ENCODE data around the gene KCNG4. TPM values are rescaled to one million over a fixed set of nuclear protein-coding genes. Genes with fewer than 3 reads are reported as not detected.
"Not testable (repeated sequence)": the region's sequence is repeated elsewhere in the genome, so short reads cannot be mapped to it uniquely, and the experiment has no call there.

The KCNG4 gene
- total RNA-seq, 1 experiment from 2014 or later = not detected

GRCh38 chr16:84218176-84218823 is 21.5 kb downstream of the KCNG4 start:
- no peak for DNase-seq (ENCODE audit: low read depth, low spot score)
- ChIA-PET RAD21 (ENCODE audit: low non-redundant PET in 1 of 2, low total read pairs in 2 of 2, uncharacterized antibody in 2 of 2, unreplicated experiment in 2 of 2) (no interaction called here), POLR2A (no interaction called here), CTCF (no interaction called here)
- no peak for ATAC-seq
- no TSS peak for BruUV-seq (replicated peaks)
- H2AFZ ChIP-seq (ENCODE audit: low read depth, low read length, poor library complexity, severe bottlenecking) = no peak overlapping the region
- H3K9ac ChIP-seq (ENCODE audit: low read length) = no peak overlapping the region
- H3K27me3 ChIP-seq (ENCODE audit: insufficient read depth, low read length) = no peaks in the 10 kb centered on the region
- no peak overlapping the region for H3K4me2 ChIP-seq (ENCODE audit: low read length)
- peaks cover 1 to 6% of the 10 kb centered on the region in 2 experiments; a peak in 3 of 4 replicates for H3K4me1 ChIP-seq (ENCODE audit: control insufficient read depth in 1 of 2, insufficient read depth in 2 of 2, low read length in 2 of 2)
- H3K9me3 ChIP-seq (ENCODE audit: control insufficient read depth in 1 of 2, insufficient read depth in 1 of 2, low read depth in 1 of 2, low read length in 2 of 2) = no peaks in the 10 kb centered on the region
- H3K79me2 ChIP-seq (ENCODE audit: insufficient read depth, low read length) = no peaks in the 10 kb centered on the region
- TF ChIP-seq SP1 (IDR thresholded peaks at IDR 0.05; ENCODE audit: low read depth) (no peak), EZH2phosphoT487 (IDR thresholded peaks at IDR 0.05; ENCODE audit: borderline replicate concordance) (no peak), ZNF274 (IDR thresholded peaks at IDR 0.05; ENCODE audit: low read depth, low read length) (no peak), JUND (IDR thresholded peaks at IDR 0.05) (no peak), YY1 (IDR thresholded peaks at IDR 0.05; ENCODE audit: extremely low read depth, insufficient replicate concordance, low read depth, low read length) (no peak)
- TF ChIP-seq, protein P1, sequence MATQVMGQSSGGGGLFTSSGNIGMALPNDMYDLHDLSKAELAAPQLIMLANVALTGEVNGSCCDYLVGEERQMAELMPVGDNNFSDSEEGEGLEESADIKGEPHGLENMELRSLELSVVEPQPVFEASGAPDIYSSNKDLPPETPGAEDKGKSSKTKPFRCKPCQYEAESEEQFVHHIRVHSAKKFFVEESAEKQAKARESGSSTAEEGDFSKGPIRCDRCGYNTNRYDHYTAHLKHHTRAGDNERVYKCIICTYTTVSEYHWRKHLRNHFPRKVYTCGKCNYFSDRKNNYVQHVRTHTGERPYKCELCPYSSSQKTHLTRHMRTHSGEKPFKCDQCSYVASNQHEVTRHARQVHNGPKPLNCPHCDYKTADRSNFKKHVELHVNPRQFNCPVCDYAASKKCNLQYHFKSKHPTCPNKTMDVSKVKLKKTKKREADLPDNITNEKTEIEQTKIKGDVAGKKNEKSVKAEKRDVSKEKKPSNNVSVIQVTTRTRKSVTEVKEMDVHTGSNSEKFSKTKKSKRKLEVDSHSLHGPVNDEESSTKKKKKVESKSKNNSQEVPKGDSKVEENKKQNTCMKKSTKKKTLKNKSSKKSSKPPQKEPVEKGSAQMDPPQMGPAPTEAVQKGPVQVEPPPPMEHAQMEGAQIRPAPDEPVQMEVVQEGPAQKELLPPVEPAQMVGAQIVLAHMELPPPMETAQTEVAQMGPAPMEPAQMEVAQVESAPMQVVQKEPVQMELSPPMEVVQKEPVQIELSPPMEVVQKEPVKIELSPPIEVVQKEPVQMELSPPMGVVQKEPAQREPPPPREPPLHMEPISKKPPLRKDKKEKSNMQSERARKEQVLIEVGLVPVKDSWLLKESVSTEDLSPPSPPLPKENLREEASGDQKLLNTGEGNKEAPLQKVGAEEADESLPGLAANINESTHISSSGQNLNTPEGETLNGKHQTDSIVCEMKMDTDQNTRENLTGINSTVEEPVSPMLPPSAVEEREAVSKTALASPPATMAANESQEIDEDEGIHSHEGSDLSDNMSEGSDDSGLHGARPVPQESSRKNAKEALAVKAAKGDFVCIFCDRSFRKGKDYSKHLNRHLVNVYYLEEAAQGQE (IDR thresholded peaks at IDR 0.05; ENCODE audit: low read depth) = no peak
- H3K36me3 ChIP-seq (ENCODE audit: control insufficient read depth in 1 of 2, insufficient read depth in 2 of 2, low read length in 2 of 2) = no peaks in the 10 kb centered on the region
- no peak overlapping the region for H3K4me3 ChIP-seq (replicated peaks in 1 of 2; ENCODE audit: low read depth in 1 of 2, low read length in 2 of 2)
- no peak overlapping the region for H3K27ac ChIP-seq (ENCODE audit: low read depth, low read length)
- no peaks in the 10 kb centered on the region for H3K9me2 ChIP-seq (ENCODE audit: insufficient read depth)
- H4K20me1 ChIP-seq (ENCODE audit: insufficient read depth) = no peaks in the 10 kb centered on the region
- intact Hi-C loops (cut with micrococcal nuclease) = no loop called here

- H3K27ac ChIP-seq (ENCODE audit: low read depth, low read length); CTCF ChIA-PET; H3K36me3 ChIP-seq (ENCODE audit: control insufficient read depth in 1 of 2, insufficient read depth in 2 of 2, low read length in 2 of 2); H3K9ac ChIP-seq (ENCODE audit: low read length); RAD21 ChIA-PET (ENCODE audit: low non-redundant PET in 1 of 2, low total read pairs in 2 of 2, uncharacterized antibody in 2 of 2, unreplicated experiment in 2 of 2); H3K79me2 ChIP-seq (ENCODE audit: insufficient read depth, low read length); H3K4me3 ChIP-seq (replicated peaks in 1 of 2; ENCODE audit: low read depth in 1 of 2, low read length in 2 of 2); H3K27me3 ChIP-seq (ENCODE audit: insufficient read depth, low read length); ATAC-seq; H2AFZ ChIP-seq (ENCODE audit: low read depth, low read length, poor library complexity, severe bottlenecking); DNase-seq (ENCODE audit: low read depth, low spot score); H3K4me2 ChIP-seq (ENCODE audit: low read length); H3K9me2 ChIP-seq (ENCODE audit: insufficient read depth); H3K4me1 ChIP-seq (ENCODE audit: control insufficient read depth in 1 of 2, insufficient read depth in 2 of 2, low read length in 2 of 2); intact Hi-C loops (cut with micrococcal nuclease); BruUV-seq (replicated peaks); POLR2A ChIA-PET; H4K20me1 ChIP-seq (ENCODE audit: insufficient read depth); H3K9me3 ChIP-seq (ENCODE audit: control insufficient read depth in 1 of 2, insufficient read depth in 1 of 2, low read depth in 1 of 2, low read length in 2 of 2): not testable (repeated sequence)
These were observed 23.7 kb downstream of the KCNG4 start for GRCh38 chr16:84216144-84216543.

Data from HCT116 (cell line).